Thymus (tissue), 11 donors: ENCODE results near the gene USP24. TPM values are rescaled to one million over a fixed set of nuclear protein-coding genes. Genes with fewer than 3 reads are reported as not detected.

Experiments
- DNase-seq, 9 donors: peaks; one replicate each; pipeline ENCODE4 v3.0.0-alpha.2; 2013; ENCODE audit warnings: low spot score in 9 of 9, low read depth in 6 of 9, missing footprints in 1 of 9
- H3K27ac ChIP-seq, 2 donors: one replicate each; pipeline ENCODE4 v1.5.1; 2013; ENCODE audit warnings: control low read depth in 1 of 2, low read depth in 1 of 2, low read length in 1 of 2, mild to moderate bottlenecking in 1 of 2, moderate library complexity in 1 of 2
- H3K27me3 ChIP-seq, 2 donors: one replicate each; pipeline ENCODE4 v1.5.1; 2013; ENCODE audit warnings: low read length in 1 of 2; ENCODE audit not compliant: control insufficient read depth in 2 of 2, insufficient read depth in 1 of 2
- H3K36me3 ChIP-seq, 2 donors: one replicate each; pipeline ENCODE4 v1.5.1; 2013; ENCODE audit warnings: low read length in 1 of 2, mild to moderate bottlenecking in 1 of 2, moderate library complexity in 1 of 2; ENCODE audit not compliant: control insufficient read depth in 2 of 2, insufficient read depth in 2 of 2
- H3K4me1 ChIP-seq, 2 donors: one replicate each; pipeline ENCODE4 v1.5.1; 2013; ENCODE audit warnings: low read length in 2 of 2; ENCODE audit not compliant: control insufficient read depth in 2 of 2, insufficient read depth in 2 of 2
- H3K4me3 ChIP-seq, 2 donors: one replicate each; pipeline ENCODE4 v1.5.1; 2013; ENCODE audit warnings: low read length in 2 of 2, control low read depth in 1 of 2, mild to moderate bottlenecking in 1 of 2
- H3K9me3 ChIP-seq, 2 donors: one replicate each; pipeline ENCODE4 v1.5.1; 2013; ENCODE audit warnings: low read length in 1 of 2, mild to moderate bottlenecking in 1 of 2; ENCODE audit not compliant: control insufficient read depth in 2 of 2, insufficient read depth in 1 of 2
- WGBS: extraction: QIAGEN DNeasy Blood & Tissue Kit; methylation state at CpG from one replicate; pipeline ENCODE4 v1.1.7; 2013; 5-methylcytosine and 5-hydroxymethylcytosine counted together
- polyA plus RNA-seq: library from polyadenylated mRNA; stranded (reverse); fragments of 200-250 nt; gene quantifications from one replicate; pipeline ENCODE4 v1.2.3, GENCODE V29; 2013
- total RNA-seq: library from RNA; stranded (reverse); fragments of 120-200 nt; gene quantifications from one replicate; pipeline ENCODE4 v1.2.4, GENCODE V29; 2013
- donor health status: healthy.

The USP24 gene
- total and polyA plus RNA-seq, 2 donors = 17.7 to 34.4 TPM

GRCh38 chr1:55159571-55159970, 55.6 kb downstream of the USP24 start:
- Histone ChIP-seq H3K27ac (no peak overlapping the region), H3K9me3 (no peaks in the 10 kb centered on the region), H3K4me1 (no peaks in the 10 kb centered on the region), H3K4me3 (no peak overlapping the region), H3K27me3 (no peaks in the 10 kb centered on the region), H3K36me3 (peaks cover 12 to 55% of the 10 kb centered on the region in 2 donors)
- 98% methylated on average over 2 of the region's 2 CpGs for WGBS
- DNase-seq = no peak

DNA sequence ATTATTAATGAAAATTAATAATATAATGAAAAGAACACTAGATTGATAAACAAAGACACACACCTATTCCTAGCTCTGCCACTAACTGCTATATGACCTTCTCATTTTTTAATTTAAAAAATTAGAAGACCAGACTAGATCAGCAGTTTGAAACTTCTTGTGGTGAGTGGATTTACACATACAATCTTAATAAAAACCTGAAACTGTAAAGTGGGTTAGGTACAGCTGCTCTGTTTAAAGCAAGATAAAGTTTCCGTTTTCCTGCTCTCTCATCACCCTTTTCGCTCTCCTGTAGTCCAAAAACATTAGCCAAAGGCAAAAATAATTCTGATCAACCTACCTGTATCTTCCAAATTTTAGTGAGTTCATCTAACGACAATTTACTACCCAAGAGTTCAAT, 58.6 kb downstream of the USP24 start:
- H3K4me3 ChIP-seq = no peak overlapping the region
- no peaks in the 10 kb centered on the region for H3K9me3 ChIP-seq
- no peaks in the 10 kb centered on the region for H3K4me1 ChIP-seq
- no peak for DNase-seq
- no peaks in the 10 kb centered on the region for H3K27me3 ChIP-seq
- H3K27ac ChIP-seq = no peak overlapping the region
- H3K36me3 ChIP-seq = peaks cover 22 to 69% of the 10 kb centered on the region in 2 donors
- over 99% methylated on average over 3 of the region's 3 CpGs for WGBS

GRCh38 chr1:55156093-55156492, 59.1 kb downstream of the USP24 start:
- Histone ChIP-seq H3K4me3 (no peak overlapping the region), H3K27me3 (no peaks in the 10 kb centered on the region), H3K9me3 (no peaks in the 10 kb centered on the region), H3K27ac (no peak overlapping the region), H3K36me3 (peaks cover 22 to 70% of the 10 kb centered on the region in 2 donors), H3K4me1 (no peaks in the 10 kb centered on the region)
- no peak for DNase-seq

DNA sequence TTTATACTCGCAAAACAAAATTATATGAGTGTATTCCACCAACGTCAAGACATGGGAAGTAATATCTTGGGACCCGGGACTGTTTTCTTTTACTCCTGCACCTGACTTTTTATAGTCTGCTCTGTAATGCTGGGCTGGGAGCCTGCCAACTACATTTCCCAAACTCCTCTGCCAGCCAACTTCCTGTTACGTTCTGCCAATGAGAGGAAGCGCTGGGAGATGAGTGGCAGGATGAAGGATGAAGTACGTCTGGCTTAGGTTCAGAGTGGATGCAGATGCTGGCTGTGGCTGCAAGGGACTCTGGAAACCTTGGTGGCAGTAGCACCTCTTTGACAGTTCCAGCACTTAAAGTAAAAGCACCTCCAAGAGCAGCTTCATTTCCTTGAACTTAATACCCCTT, 59.6 kb downstream of the USP24 start:
- no peak overlapping the region for H3K27ac ChIP-seq
- no peaks in the 10 kb centered on the region for H3K27me3 ChIP-seq
- H3K4me1 ChIP-seq = no peaks in the 10 kb centered on the region
- 90% methylated on average over 6 of the region's 6 CpGs for WGBS
- peaks cover 22 to 72% of the 10 kb centered on the region in 2 donors for H3K36me3 ChIP-seq
- no peak overlapping the region for H3K4me3 ChIP-seq
- H3K9me3 ChIP-seq = no peaks in the 10 kb centered on the region
- peak in 2 of 9 donors; percentile 11 to 21 for DNase-seq

GRCh38 chr1:55154616-55155015, 60.5 kb downstream of the USP24 start:
- no peak for DNase-seq
- H3K27ac ChIP-seq = no peak overlapping the region
- 95% methylated on average over 5 of the region's 5 CpGs for WGBS
- no peaks in the 10 kb centered on the region for H3K4me1 ChIP-seq
- H3K27me3 ChIP-seq = no peaks in the 10 kb centered on the region
- no peak overlapping the region for H3K4me3 ChIP-seq
- no peaks in the 10 kb centered on the region for H3K9me3 ChIP-seq
- peaks cover 22 to 75% of the 10 kb centered on the region in 2 donors for H3K36me3 ChIP-seq

GRCh38 chr1:55153031-55153430, 62.1 kb downstream of the USP24 start:
- Histone ChIP-seq H3K27me3 (no peaks in the 10 kb centered on the region), H3K4me1 (no peaks in the 10 kb centered on the region), H3K9me3 (no peaks in the 10 kb centered on the region), H3K27ac (no peak overlapping the region), H3K4me3 (no peak overlapping the region), H3K36me3 (peaks cover 17 to 66% of the 10 kb centered on the region in 2 donors)
- DNase-seq = no peak
- WGBS = 96% methylated on average over 3 of the region's 3 CpGs

- 88% methylated on average over 2 of the region's 2 CpGs for WGBS
- peaks cover 17 to 63% of the 10 kb centered on the region in 2 donors for H3K36me3 ChIP-seq
- H3K4me1 ChIP-seq = no peaks in the 10 kb centered on the region
- no peaks in the 10 kb centered on the region for H3K27me3 ChIP-seq
- peak in 3 of 9 donors; percentile 5 to 37 (median 8) for DNase-seq
- no peaks in the 10 kb centered on the region for H3K9me3 ChIP-seq
- H3K27ac ChIP-seq = no peak overlapping the region
- no peak overlapping the region for H3K4me3 ChIP-seq
Measured at GRCh38 chr1:55150880-55151588, 64.1 kb downstream of the USP24 start.

DNA sequence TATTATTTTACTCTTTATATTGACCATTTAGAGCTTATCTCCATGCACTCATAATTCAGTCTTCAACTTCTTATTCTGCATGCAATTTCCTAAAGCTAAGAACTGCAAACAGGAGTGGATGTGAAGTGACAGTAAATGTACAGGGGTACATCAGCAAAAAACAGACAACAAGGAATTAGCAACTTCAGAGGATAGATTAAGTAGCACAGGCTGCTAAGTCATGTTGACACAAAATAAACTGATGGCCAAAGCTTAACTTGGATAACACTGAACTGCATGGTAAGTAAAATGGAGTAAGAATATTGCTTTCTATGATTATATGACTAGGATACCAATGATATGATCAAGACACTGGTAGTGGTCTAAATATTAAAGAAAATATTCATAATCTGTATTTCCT, 66.5 kb downstream of the USP24 start:
- Histone ChIP-seq H3K4me3 (no peak overlapping the region), H3K27ac (no peak overlapping the region), H3K4me1 (no peaks in the 10 kb centered on the region), H3K36me3 (peaks cover 15 to 53% of the 10 kb centered on the region in 2 donors), H3K27me3 (no peaks in the 10 kb centered on the region), H3K9me3 (no peaks in the 10 kb centered on the region)
- DNase-seq = no peak

GRCh38 chr1:55147524-55147923, 67.6 kb downstream of the USP24 start:
- no peaks in the 10 kb centered on the region for H3K9me3 ChIP-seq
- no peaks in the 10 kb centered on the region for H3K27me3 ChIP-seq
- H3K4me3 ChIP-seq = no peak overlapping the region
- H3K4me1 ChIP-seq = no peaks in the 10 kb centered on the region
- H3K27ac ChIP-seq = no peak overlapping the region
- 98% methylated on average over 8 of the region's 8 CpGs for WGBS
- DNase-seq = no peak
- H3K36me3 ChIP-seq = peaks cover 13 to 55% of the 10 kb centered on the region in 2 donors
